ENCODE data around the gene ELOVL2.

Gene ELOVL2

GRCh38 chr6:10951675-10952282, 92.3 kb downstream of the ELOVL2 start:
- DNase-seq (ENCODE audit: low read depth) = peak; percentile 39
- no peak overlapping the region for H3K4me3 ChIP-seq (ENCODE audit: low read depth, low read length)

- no peak for DNase-seq (ENCODE audit: low read depth)
- H3K4me3 ChIP-seq (ENCODE audit: low read depth, low read length) = no peak overlapping the region
Measured at GRCh38 chr6:10949579-10950490, 94.3 kb downstream of the ELOVL2 start.

- no peak for DNase-seq (ENCODE audit: low read depth)
- H3K4me3 ChIP-seq (ENCODE audit: low read depth, low read length) = no peak overlapping the region
Measured at GRCh38 chr6:10947966-10948365, 96.1 kb downstream of the ELOVL2 start.

- DNase-seq (ENCODE audit: low read depth) = no peak
- no peak overlapping the region for H3K4me3 ChIP-seq (ENCODE audit: low read depth, low read length)
Measured at GRCh38 chr6:10945845-10946244, 98.3 kb downstream of the ELOVL2 start.

- no peak overlapping the region for H3K4me3 ChIP-seq (ENCODE audit: low read depth, low read length)
- DNase-seq (ENCODE audit: low read depth) = no peak
Measured at GRCh38 chr6:10939840-10940239, 104.3 kb downstream of the ELOVL2 start.

- DNase-seq (ENCODE audit: low read depth) = no peak
- no peak overlapping the region for H3K4me3 ChIP-seq (ENCODE audit: low read depth, low read length)
Measured at GRCh38 chr6:10933126-10933525, 111.0 kb downstream of the ELOVL2 start.
